Transverse colon (tissue), 4 donors: ENCODE results near the gene GSG1L. TPM values are rescaled to one million over a fixed set of nuclear protein-coding genes. Genes with fewer than 3 reads are reported as not detected.

ENCODE experiments used
- DNase-seq: peaks from one replicate; pipeline ENCODE4 v3.0.0-alpha.2; 2019
- H3K27ac ChIP-seq, 4 donors: fragments of 200-600 bp; sonication (generic); 2 replicates each; pipeline ENCODE4 v1.5.1; 2016 to 2018; ENCODE audit warnings: inconsistent platforms in 4 of 4
- H3K27me3 ChIP-seq: fragments of 200-600 bp; sonication (generic); 2 replicates; pipeline ENCODE4 v1.5.1; 2017; ENCODE audit warnings: inconsistent platforms
- H3K36me3 ChIP-seq, 4 donors: fragments of 200-600 bp; sonication (generic); 2 replicates each; pipeline ENCODE4 v1.5.1; 2017 to 2019; ENCODE audit warnings: inconsistent platforms in 4 of 4
- H3K4me1 ChIP-seq, 4 donors: fragments of 200-600 bp; sonication (generic); 2 replicates each; pipeline ENCODE4 v1.5.1; 2017 to 2020; ENCODE audit warnings: inconsistent platforms in 4 of 4
- H3K4me3 ChIP-seq, 4 donors: fragments of 200-600 bp; sonication (generic); 1 replicate in 1 of 4; 2 replicates in 3 of 4; pipeline versions ENCODE4 v1.5.1 to v1.6.1; 2017 to 2019; ENCODE audit warnings: inconsistent platforms in 4 of 4
- H3K9me3 ChIP-seq, 2 donors: fragments of 200-600 bp; sonication (generic); 2 replicates each; pipeline ENCODE4 v1.5.1; 2017 to 2019; ENCODE audit warnings: inconsistent platforms in 2 of 2
- EP300 ChIP-seq: sonication (generic); formaldehyde crosslinking; IDR thresholded peaks from one replicate; pipeline ENCODE4 v1.6.1; 2017; ENCODE audit warnings: antibody characterized with exemption, low read depth
- POLR2A ChIP-seq: fragments of 450-650 bp; IDR thresholded peaks from one replicate; pipeline ENCODE4 v1.6.1; 2016; ENCODE audit warnings: antibody characterized with exemption, mild to moderate bottlenecking, moderate library complexity
- POLR2AphosphoS5 ChIP-seq, 3 donors: sonication (generic); formaldehyde crosslinking; IDR thresholded peaks; one replicate each; pipeline ENCODE4 v1.6.1; 2016; ENCODE audit warnings: antibody characterized with exemption in 3 of 3
- WGBS, 2 donors: methylation state at CpG; one replicate each; pipeline ENCODE4 v1.1.5; 2018; ENCODE audit warnings: low coverage in 1 of 2; 5-methylcytosine and 5-hydroxymethylcytosine counted together
- in situ Hi-C, 4 donors: fragments of 200-750 bp; cut with MboI; loops; one replicate each; pipeline versions ENCODE4 v1.15.0 to v1.15.1; 2017; ENCODE audit warnings: low sequenced_read_pairs in 3 of 4, low pct_ligation_motif_present in 1 of 4, low pct_unique_long_range_greater_than_20kb in 1 of 4
- intact Hi-C: fragments of 100-400 bp; cut with DNase I; formaldehyde crosslinking; loops from one replicate; pipeline ENCODE4 v1.15.1; 2023; ENCODE audit warnings: low total_unique reads
- total RNA-seq, 4 donors: library from RNA; depleted of rRNA; stranded (reverse); fragments of >200 nt; gene quantifications; one replicate each; pipeline ENCODE4 v1.1.0, GENCODE V29; 2016
- TF ChIP-seq, protein P1 (sequence below), 5 experiments: fragments of 200-600 bp in 3 of 5; fragments of 450-650 bp in 2 of 5; sonication (generic) in 3 of 5; IDR thresholded peaks; 1 replicate in 2 of 5; 2 replicates in 3 of 5; pipeline ENCODE4 v1.5.1; 2016 to 2017; ENCODE audit warnings: antibody characterized with exemption in 5 of 5, inconsistent platforms in 3 of 5, mild to moderate bottlenecking in 2 of 5, moderate library complexity in 1 of 5

GSG1L gene
- total RNA-seq, 4 donors from 2014 or later: not detected

DNA sequence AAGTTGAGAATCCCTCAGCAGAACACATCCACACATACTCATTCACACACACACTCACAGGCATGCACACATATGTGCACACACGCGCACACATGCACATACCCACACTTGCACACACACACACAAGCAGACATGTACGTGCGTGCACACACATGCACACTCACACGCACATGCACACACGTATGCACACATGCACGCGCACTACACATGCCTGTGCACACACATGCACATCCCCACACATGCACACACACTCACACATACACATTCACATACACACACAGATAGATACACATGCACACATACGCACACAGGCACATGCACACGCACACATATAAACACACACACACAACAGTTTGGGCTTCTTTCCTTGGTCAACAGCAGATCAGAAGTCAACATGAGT lies 24.0 kb downstream of the GSG1L start:
- in situ Hi-C loops: no loop called here
- Histone ChIP-seq H3K4me1 (peaks cover 0 to 4% (median 0%) of the 10 kb centered on the region in 4 donors), H3K4me3 (no peak overlapping the region), H3K27me3 (no peaks in the 10 kb centered on the region), H3K36me3 (no peaks in the 10 kb centered on the region), H3K9me3 (no peaks in the 10 kb centered on the region), H3K27ac (no peak overlapping the region)
- TF ChIP-seq POLR2A: no peak
- TF ChIP-seq EP300: no peak
- TF ChIP-seq POLR2AphosphoS5 (IDR thresholded peaks at IDR 0.05): no peak
- TF ChIP-seq, protein P1, sequence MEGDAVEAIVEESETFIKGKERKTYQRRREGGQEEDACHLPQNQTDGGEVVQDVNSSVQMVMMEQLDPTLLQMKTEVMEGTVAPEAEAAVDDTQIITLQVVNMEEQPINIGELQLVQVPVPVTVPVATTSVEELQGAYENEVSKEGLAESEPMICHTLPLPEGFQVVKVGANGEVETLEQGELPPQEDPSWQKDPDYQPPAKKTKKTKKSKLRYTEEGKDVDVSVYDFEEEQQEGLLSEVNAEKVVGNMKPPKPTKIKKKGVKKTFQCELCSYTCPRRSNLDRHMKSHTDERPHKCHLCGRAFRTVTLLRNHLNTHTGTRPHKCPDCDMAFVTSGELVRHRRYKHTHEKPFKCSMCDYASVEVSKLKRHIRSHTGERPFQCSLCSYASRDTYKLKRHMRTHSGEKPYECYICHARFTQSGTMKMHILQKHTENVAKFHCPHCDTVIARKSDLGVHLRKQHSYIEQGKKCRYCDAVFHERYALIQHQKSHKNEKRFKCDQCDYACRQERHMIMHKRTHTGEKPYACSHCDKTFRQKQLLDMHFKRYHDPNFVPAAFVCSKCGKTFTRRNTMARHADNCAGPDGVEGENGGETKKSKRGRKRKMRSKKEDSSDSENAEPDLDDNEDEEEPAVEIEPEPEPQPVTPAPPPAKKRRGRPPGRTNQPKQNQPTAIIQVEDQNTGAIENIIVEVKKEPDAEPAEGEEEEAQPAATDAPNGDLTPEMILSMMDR (IDR thresholded peaks at IDR 0.05): no peak
- WGBS, 2 donors: 95% methylated on average over 10 of the region's 10 CpGs; no CpG with 5 or more reads in 1 of the 2 donors
- no peak for DNase-seq
- intact Hi-C loops: no loop called here

DNA sequence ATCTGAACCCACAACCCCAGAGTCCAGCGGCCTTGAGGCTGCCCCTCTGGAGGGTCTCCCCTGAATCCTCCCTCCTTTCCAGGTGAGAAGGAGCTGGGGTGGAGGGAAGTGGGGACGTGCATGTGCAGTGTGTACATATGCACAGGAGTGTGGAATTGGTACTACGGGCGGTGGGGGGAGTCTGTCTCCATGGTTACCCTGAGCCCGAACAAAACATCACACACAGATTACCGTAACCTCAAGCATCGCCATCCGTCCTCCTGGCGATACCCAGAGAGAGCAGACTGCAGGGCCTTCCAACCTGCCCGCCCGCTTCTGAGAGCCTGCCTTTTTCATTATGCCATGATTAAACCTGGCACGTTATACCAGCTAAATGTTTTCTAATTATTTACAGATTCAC lies 25.1 kb downstream of the GSG1L start:
- no peaks in the 10 kb centered on the region for H3K27me3 ChIP-seq
- H3K36me3 ChIP-seq: no peaks in the 10 kb centered on the region
- intact Hi-C loops (no loop called here), in situ Hi-C loops (no loop called here)
- WGBS, 2 donors: 50 to 80% methylated on average over 1 to 12 of the region's 12 CpGs
- DNase-seq: no peak
- H3K4me1 ChIP-seq: peaks cover 0 to 4% (median 0%) of the 10 kb centered on the region in 4 donors
- H3K4me3 ChIP-seq: no peak overlapping the region
- TF ChIP-seq, protein P1 (IDR thresholded peaks at IDR 0.05): no peak
- TF ChIP-seq POLR2A (no peak), POLR2AphosphoS5 (IDR thresholded peaks at IDR 0.05) (no peak), EP300 (no peak)
- no peak overlapping the region for H3K27ac ChIP-seq
- H3K9me3 ChIP-seq: no peaks in the 10 kb centered on the region

DNA sequence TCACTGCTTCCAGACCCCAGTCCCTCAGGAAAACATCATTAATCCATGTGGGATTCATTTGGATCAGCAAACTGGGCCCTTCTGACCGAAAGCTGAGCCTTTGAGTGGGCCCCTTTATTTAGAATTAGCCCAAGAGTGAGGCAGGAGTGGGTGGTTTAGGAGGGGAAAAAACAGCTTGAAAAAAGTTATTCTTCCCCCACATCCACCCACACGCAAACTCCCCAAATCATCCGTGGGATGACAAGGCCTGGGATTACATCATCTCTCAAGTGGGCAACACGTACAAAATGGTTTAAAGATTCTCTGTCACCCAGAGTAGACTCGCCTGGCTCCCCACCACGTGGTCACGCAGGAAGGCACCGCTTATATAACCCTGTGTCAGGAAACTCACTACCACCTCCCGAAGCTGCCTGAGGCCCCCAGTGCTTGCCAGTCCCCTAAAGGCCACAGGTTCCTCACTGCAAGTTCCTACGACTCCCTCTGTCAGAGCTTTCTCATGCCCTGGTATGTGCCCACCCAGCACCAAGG lies 27.6 kb downstream of the GSG1L start:
- intact Hi-C loops: no loop called here
- Histone ChIP-seq H3K4me1 (no peaks in the 10 kb centered on the region), H3K4me3 (no peak overlapping the region), H3K27ac (no peak overlapping the region), H3K9me3 (no peaks in the 10 kb centered on the region), H3K36me3 (no peaks in the 10 kb centered on the region), H3K27me3 (no peaks in the 10 kb centered on the region)
- in situ Hi-C loops: no loop called here
- TF ChIP-seq EP300 (no peak), POLR2AphosphoS5 (IDR thresholded peaks at IDR 0.05) (no peak), POLR2A (no peak)
- TF ChIP-seq, protein P1 (IDR thresholded peaks at IDR 0.05): no peak
- WGBS, 2 donors: 58 to 72% methylated on average over 6 to 10 of the region's 10 CpGs
- DNase-seq: no peak

DNA sequence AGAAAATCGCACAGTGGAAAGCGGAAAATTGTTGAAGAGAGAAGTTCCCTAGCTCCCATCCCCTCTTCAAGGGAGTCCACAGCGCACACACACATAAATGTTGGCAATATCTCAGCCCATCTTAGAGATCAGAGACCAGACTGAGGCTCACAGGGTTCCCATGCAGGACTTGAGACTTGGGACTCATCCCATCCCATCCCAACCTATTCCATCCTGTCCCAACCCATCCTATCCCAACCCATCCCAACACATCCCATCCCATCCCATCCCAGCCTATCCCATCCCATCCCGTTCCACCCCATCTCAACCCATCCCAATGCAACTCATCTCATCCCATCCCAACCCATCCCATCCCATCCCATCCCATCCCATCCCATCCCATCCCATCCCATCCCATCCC lies 29.6 kb downstream of the GSG1L start:
- no peaks in the 10 kb centered on the region for H3K4me1 ChIP-seq
- TF ChIP-seq POLR2A (no peak), EP300 (no peak), POLR2AphosphoS5 (IDR thresholded peaks at IDR 0.05) (no peak)
- TF ChIP-seq, protein P1 (IDR thresholded peaks at IDR 0.05): no peak
- in situ Hi-C loops (no loop called here), intact Hi-C loops (no loop called here)
- DNase-seq: no peak
- H3K36me3 ChIP-seq: no peaks in the 10 kb centered on the region
- 88 to 92% methylated on average over 4 of the region's 4 CpGs for WGBS, 2 donors
- H3K27ac ChIP-seq: no peak overlapping the region
- H3K27me3 ChIP-seq: no peaks in the 10 kb centered on the region
- H3K9me3 ChIP-seq: no peaks in the 10 kb centered on the region
- H3K4me3 ChIP-seq: no peak overlapping the region
